ENCODE data around the gene ATP8A2. TPM values are rescaled to one million over a fixed set of nuclear protein-coding genes. Genes with fewer than 3 reads are reported as not detected.

Gene ATP8A2
- total and polyA plus RNA-seq, 9 of the 15 experiments (the other 6 are each of a cell fraction or from before 2014, with no cell fraction given): under 0.01 to 0.33 (median 0.06) TPM; not detected in 4

DNA sequence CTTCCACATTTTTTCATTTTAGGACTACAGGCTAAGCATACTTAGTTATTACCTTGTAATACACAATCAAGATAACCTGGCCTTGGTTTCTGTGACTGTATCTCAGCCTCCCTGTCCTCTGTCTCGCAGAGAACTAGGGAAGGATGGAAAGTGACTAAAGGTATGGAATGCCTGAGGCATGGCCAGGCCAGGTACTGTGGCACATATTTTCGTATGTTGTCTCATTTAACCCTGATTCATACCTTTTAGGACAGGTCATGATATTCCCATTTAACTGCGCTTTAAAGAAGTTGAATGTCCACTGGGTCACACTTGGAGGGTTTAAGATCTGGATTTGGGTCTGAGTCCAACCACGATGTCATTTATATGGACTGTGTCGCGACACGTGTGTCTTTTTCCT lies 357.4 kb downstream of the ATP8A2 start:
- no TSS peak for BruUV-seq (replicated peaks)
- in situ Hi-C loops (cut with MboI): no loop called here
- no peak for TF ChIP-seq THAP12 (CRISPR knock-in tag; IDR thresholded peaks at IDR 0.05)
- TF ChIP-seq ZKSCAN8 (CRISPR knock-in tag; IDR thresholded peaks at IDR 0.05): no peak
- no peak for TF ChIP-seq ZNF174 (CRISPR knock-in tag; IDR thresholded peaks at IDR 0.05)
- TF ChIP-seq ZNF175 (CRISPR knock-in tag; IDR thresholded peaks at IDR 0.05; ENCODE audit: low read depth): no peak
- TF ChIP-seq NR2C1 (IDR thresholded peaks at IDR 0.05): no peak
- no peak for TF ChIP-seq NR2C1 (tag; IDR thresholded peaks at IDR 0.05)
- TF ChIP-seq SNAPC5 (CRISPR knock-in tag; IDR thresholded peaks at IDR 0.05): no peak
- TF ChIP-seq HNRNPLL (IDR thresholded peaks at IDR 0.05; ENCODE audit: low read depth, low read length, poor library complexity, severe bottlenecking): no peak
- TF ChIP-seq HDGF (IDR thresholded peaks at IDR 0.05): no peak
- TF ChIP-seq, protein P1, sequence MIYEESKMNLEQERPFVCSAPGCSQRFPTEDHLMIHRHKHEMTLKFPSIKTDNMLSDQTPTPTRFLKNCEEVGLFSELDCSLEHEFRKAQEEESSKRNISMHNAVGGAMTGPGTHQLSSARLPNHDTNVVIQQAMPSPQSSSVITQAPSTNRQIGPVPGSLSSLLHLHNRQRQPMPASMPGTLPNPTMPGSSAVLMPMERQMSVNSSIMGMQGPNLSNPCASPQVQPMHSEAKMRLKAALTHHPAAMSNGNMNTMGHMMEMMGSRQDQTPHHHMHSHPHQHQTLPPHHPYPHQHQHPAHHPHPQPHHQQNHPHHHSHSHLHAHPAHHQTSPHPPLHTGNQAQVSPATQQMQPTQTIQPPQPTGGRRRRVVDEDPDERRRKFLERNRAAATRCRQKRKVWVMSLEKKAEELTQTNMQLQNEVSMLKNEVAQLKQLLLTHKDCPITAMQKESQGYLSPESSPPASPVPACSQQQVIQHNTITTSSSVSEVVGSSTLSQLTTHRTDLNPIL (CRISPR knock-in tag; IDR thresholded peaks at IDR 0.05): no peak
- no peak for TF ChIP-seq SMAD2 (IDR thresholded peaks at IDR 0.05; ENCODE audit: low read depth, low read length)
- TF ChIP-seq ZBTB7A (IDR thresholded peaks at IDR 0.05; ENCODE audit: borderline replicate concordance, control insufficient read depth, low read depth, low read length): no peak
- TF ChIP-seq CEBPG (CRISPR knock-in tag; IDR thresholded peaks at IDR 0.05): no peak
- no peak for TF ChIP-seq CEBPG (tag; conservative IDR thresholded peaks at IDR 0.05 in 1 of 2, IDR thresholded peaks at IDR 0.05 in 1 of 2)
- TF ChIP-seq MTF1 (CRISPR knock-in tag; IDR thresholded peaks at IDR 0.05; ENCODE audit: borderline replicate concordance): no peak
- TF ChIP-seq ZBTB2 (IDR thresholded peaks at IDR 0.05): no peak
- TF ChIP-seq ATF6 (CRISPR knock-in tag; IDR thresholded peaks at IDR 0.05): no peak

More for the DNA sequence above, 357.4 kb downstream of the ATP8A2 start:
- FAIRE-seq: no peak
- DNase-seq (ENCODE audit: extremely low read depth in 1 of 4, low spot score in 3 of 4): no peak
- no peak overlapping the region for H2AFZ ChIP-seq (ENCODE audit: low read depth, low read length)
- no peaks in the 10 kb centered on the region for H3K79me2 ChIP-seq (ENCODE audit: control insufficient read depth, insufficient read depth, low read length)
- H3K27me3 ChIP-seq (ENCODE audit: control insufficient read depth in 2 of 2, insufficient read depth in 2 of 2, low read length in 2 of 2): no peaks in the 10 kb centered on the region
- no peak for ATAC-seq
- H3K4me2 ChIP-seq (ENCODE audit: insufficient read depth, low read length): no peak overlapping the region
- H3K9ac ChIP-seq (ENCODE audit: insufficient read depth in 1 of 2, low read depth in 2 of 2, low read length in 2 of 2): no peak overlapping the region
- no peaks in the 10 kb centered on the region for H4K20me1 ChIP-seq (replicated peaks; ENCODE audit: control insufficient read depth, insufficient read depth, low read length)
- H3K27ac ChIP-seq (ENCODE audit: extremely low read depth, low read depth, low read length): no peak overlapping the region
- no peaks in the 10 kb centered on the region for H3K9me1 ChIP-seq (ENCODE audit: control insufficient read depth, insufficient read depth, low read length)
- H3K9me3 ChIP-seq (replicated peaks; ENCODE audit: control insufficient read depth, insufficient read depth, low read depth, low read length): no peaks in the 10 kb centered on the region
- ChIA-PET CTCF (ENCODE audit: low intra/inter-chr PET ratio) (no interaction called here), POLR2A (no interaction called here)
- WGBS (ENCODE audit: insufficient coverage, low coverage, missing lambda C conversion rate): 0% methylated on average over 6 of the region's 7 CpGs
- H3K4me1 ChIP-seq (replicated peaks in 1 of 2; ENCODE audit: control insufficient read depth in 2 of 2, insufficient read depth in 2 of 2, low read length in 2 of 2): no peaks in the 10 kb centered on the region
- intact Hi-C loops (cut with micrococcal nuclease): no loop called here
- H3K36me3 ChIP-seq (ENCODE audit: control insufficient read depth, insufficient read depth, low read length): no peaks in the 10 kb centered on the region
- no peak overlapping the region for H3K4me3 ChIP-seq

All from K562 (cell line).